ENCODE results near the gene EPHB2.

EPHB2 gene

GRCh38 chr1:22803833-22804232, 93.2 kb downstream of the EPHB2 start:
- DNase-seq (ENCODE audit: low read depth) = no peak

- DNase-seq (ENCODE audit: low read depth) = no peak
These were observed 93.8 kb downstream of the EPHB2 start for GRCh38 chr1:22804406-22804805.

GRCh38 chr1:22804969-22805671, 94.5 kb downstream of the EPHB2 start:
- no peak for DNase-seq (ENCODE audit: low read depth)

GRCh38 chr1:22805672-22806038, 95.0 kb downstream of the EPHB2 start:
- no peak for DNase-seq (ENCODE audit: low read depth)

GRCh38 chr1:22806584-22806983, 95.9 kb downstream of the EPHB2 start:
- DNase-seq (ENCODE audit: low read depth) = no peak

- DNase-seq (ENCODE audit: low read depth) = no peak
These were observed 96.7 kb downstream of the EPHB2 start for GRCh38 chr1:22807340-22807739.

GRCh38 chr1:22808186-22808675, 97.6 kb downstream of the EPHB2 start:
- no peak for DNase-seq (ENCODE audit: low read depth)

- no peak for DNase-seq (ENCODE audit: low read depth)
These were observed 98.2 kb downstream of the EPHB2 start for GRCh38 chr1:22808676-22809483.

GRCh38 chr1:22809783-22810182, 99.1 kb downstream of the EPHB2 start:
- no peak for DNase-seq (ENCODE audit: low read depth)

- DNase-seq (ENCODE audit: low read depth) = no peak
These were observed 99.7 kb downstream of the EPHB2 start for GRCh38 chr1:22810378-22810777.

GRCh38 chr1:22812092-22812880, 101.6 kb downstream of the EPHB2 start:
- no peak for DNase-seq (ENCODE audit: low read depth)

GRCh38 chr1:22812993-22813790, 102.6 kb downstream of the EPHB2 start:
- DNase-seq (ENCODE audit: low read depth) = no peak

GRCh38 chr1:22814176-22815042, 103.8 kb downstream of the EPHB2 start:
- DNase-seq (ENCODE audit: low read depth) = no peak

- DNase-seq (ENCODE audit: low read depth) = no peak
These were observed 104.4 kb downstream of the EPHB2 start for GRCh38 chr1:22815043-22815365.

GRCh38 chr1:22815421-22816066, 104.9 kb downstream of the EPHB2 start:
- no peak for DNase-seq (ENCODE audit: low read depth)

- no peak for DNase-seq (ENCODE audit: low read depth)
These were observed 105.6 kb downstream of the EPHB2 start for GRCh38 chr1:22816067-22816775.

- no peak for DNase-seq (ENCODE audit: low read depth)
These were observed 106.2 kb downstream of the EPHB2 start for GRCh38 chr1:22816803-22817202.

- DNase-seq (ENCODE audit: low read depth) = no peak
These were observed 106.8 kb downstream of the EPHB2 start for GRCh38 chr1:22817462-22817861.

- DNase-seq (ENCODE audit: low read depth) = no peak
These were observed 107.6 kb downstream of the EPHB2 start for GRCh38 chr1:22818061-22818770.
